Spleen (tissue), 7 donors: ENCODE data around the gene TAOK3.

Experiments
- CTCF ChIP-seq, 11 experiments: fragments of 200-600 bp in 7 of 11; fragments of 450-650 bp in 4 of 11; sonication (generic) in 4 of 11; IDR thresholded peaks in 8 of 11; conservative IDR thresholded peaks in 3 of 11; 1 replicate in 7 of 11; 2 replicates in 4 of 11; pipeline versions ENCODE4 v1.4.0 to v1.8.0; 2016 to 2021; ENCODE audit warnings: antibody characterized with exemption in 11 of 11, inconsistent platforms in 4 of 11, mild to moderate bottlenecking in 1 of 11
- POLR2A ChIP-seq, 3 donors: fragments of 450-650 bp; IDR thresholded peaks; one replicate each; pipeline ENCODE4 v1.5.1; 2017; ENCODE audit warnings: antibody characterized with exemption in 3 of 3, mild to moderate bottlenecking in 1 of 3
- donor health status: DM: no; HTN: no; CAD: no; lungs with moderate emphysema.
- donor health status: DM: no; HTN: no; CAD: no.
- donor health status: DM: no; HTN: no; CAD: no.

DNA sequence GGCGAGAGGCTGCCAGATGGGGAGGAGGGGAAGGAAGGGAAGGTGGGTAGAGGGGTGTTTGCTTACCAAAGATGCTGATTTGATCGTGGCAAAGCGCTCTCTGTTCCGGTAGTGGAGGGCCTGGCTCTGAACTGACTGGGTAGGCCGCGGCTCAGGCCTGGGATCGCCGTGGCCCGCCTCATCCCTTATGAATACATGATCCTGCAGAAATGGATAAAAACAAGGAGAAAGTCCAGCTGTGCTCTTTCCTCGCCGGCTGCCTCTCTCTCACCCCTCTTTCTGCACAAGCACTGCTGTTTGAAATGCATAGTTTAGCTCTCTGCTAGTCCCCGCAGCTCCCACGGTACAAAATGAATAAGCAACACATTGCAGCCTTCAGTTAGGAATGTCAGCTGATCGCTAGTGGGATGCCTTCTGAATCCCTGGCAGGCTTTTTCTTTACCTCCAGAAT lies 182.9 kb downstream of the TAOK3 start:
- TF ChIP-seq CTCF (IDR thresholded peaks at IDR 0.05 in 8 of 11, conservative IDR thresholded peaks at IDR 0.05 in 3 of 11) (no peak), POLR2A (IDR thresholded peaks at IDR 0.05) (no peak)
